ENCODE measurements around the gene DHPS. TPM values are rescaled to one million over a fixed set of nuclear protein-coding genes. Genes with fewer than 3 reads are reported as not detected.

Gene DHPS
- total and polyA plus RNA-seq, 2 of the 4 experiments (the other 2 are of a cell fraction), result 82.8 to 85.0 TPM

DNA sequence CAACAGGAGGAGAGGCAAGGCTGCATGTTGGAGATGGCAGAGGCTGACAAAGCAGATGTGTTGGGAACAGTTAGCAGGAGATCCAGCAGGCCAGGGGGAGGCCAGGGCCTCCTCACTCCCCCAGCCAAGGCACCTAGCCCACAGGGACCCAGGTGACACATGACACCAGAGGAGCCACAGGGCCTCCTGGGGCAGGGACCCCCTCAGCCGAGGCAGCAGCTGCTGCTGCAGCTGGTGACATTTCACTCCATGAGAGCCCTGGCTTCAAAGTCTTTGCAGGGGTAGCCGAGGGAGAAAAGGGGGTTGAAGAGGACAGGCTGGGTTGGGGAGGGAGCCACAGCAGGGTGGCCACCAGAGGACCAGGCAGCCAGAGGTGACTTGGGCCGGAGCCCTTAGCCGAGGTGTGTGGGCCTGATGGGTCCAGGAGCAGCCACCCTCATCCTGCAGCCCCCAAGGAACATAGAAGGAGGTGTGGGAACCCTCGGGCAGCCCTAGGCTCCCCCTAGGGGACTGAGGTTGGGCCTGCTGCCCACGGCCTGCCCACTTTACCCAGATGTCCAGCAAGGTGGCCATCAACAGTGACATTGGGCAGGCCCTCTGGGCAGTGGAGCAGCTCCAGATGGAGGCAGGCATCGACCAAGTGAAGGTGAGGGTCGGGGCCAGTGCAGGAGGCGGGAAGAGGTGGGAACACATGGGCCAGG lies 6.0 kb upstream of the DHPS start, which contains the start of gene GNG14:
GNG14 (plus strand) TSS at position 503 of the 701 bp plus-strand sequence; CDS start at position 554, 51 bp downstream.
- H2BK15ac ChIP-seq (ENCODE audit: low read depth, low read length), result no peak within 1 kb of the TSS
- DNase-seq (no peak), ATAC-seq (ENCODE audit: low read depth) (peak; percentile 17; the same call in 1 of the 2 replicates)
- intact Hi-C loops (cut with micrococcal nuclease) (no loop called here), in situ Hi-C loops (cut with MboI; ENCODE audit: low sequenced_read_pairs) (no loop called here), dilution Hi-C loops (cut with HindIII; ENCODE audit: low sequenced_read_pairs, unreplicated experiment) (no loop called here)
- no peak within 1 kb of the TSS for H3K4me2 ChIP-seq (ENCODE audit: low read depth, low read length)
- 0 out of 4 replicates have a peak, but pooled peaks cover 0 to under 1% of the 10 kb centered on the region in 2 experiments for H3K79me1 ChIP-seq (ENCODE audit: low read depth in 1 of 2, low read length in 2 of 2)
- 90% methylated on average over 2 of the region's 9 CpGs; no CpG with 5 or more reads in 1 of the 2 experiments for WGBS, 2 experiments (ENCODE audit: extremely low coverage in 2 of 2, insufficient read length in 1 of 2)
- no peak within 1 kb of the TSS for H3K9ac ChIP-seq (ENCODE audit: low read depth, low read length)
- H3K4me1 ChIP-seq (ENCODE audit: control insufficient read depth, insufficient read depth, low read length), result no peaks in the 10 kb centered on the region
- no peak within 1 kb of the TSS for H3K23ac ChIP-seq (ENCODE audit: low read depth, low read length)
- no peak within 1 kb of the TSS for H4K91ac ChIP-seq (ENCODE audit: insufficient read depth, low read depth, low read length)
- H2BK5ac ChIP-seq (ENCODE audit: low read depth, low read length, poor library complexity, severe bottlenecking), result no peak within 1 kb of the TSS
- peak within 1 kb of the TSS; percentile 37 for H2AK9ac ChIP-seq (replicated peaks; ENCODE audit: low read depth, low read length, poor library complexity)
- H2BK20ac ChIP-seq (ENCODE audit: low read depth, low read length), result no peak within 1 kb of the TSS
- H3K27ac ChIP-seq (ENCODE audit: insufficient read depth, low read length), result no peak within 1 kb of the TSS
- no peak within 1 kb of the TSS for H2AK5ac ChIP-seq (ENCODE audit: low read depth, low read length)
- no peaks in the 10 kb centered on the region for H4K20me1 ChIP-seq (ENCODE audit: insufficient read depth, low read length)
- no TSS peak for BruUV-seq (replicated peaks)
- no peak within 1 kb of the TSS for H4K5ac ChIP-seq (ENCODE audit: low read depth, low read length)
- H3K4ac ChIP-seq (ENCODE audit: low read depth, low read length), result no peak within 1 kb of the TSS
- no peak within 1 kb of the TSS for H3K56ac ChIP-seq (ENCODE audit: extremely low read depth, insufficient read depth, low read length)
- H4K8ac ChIP-seq (ENCODE audit: low read depth in 2 of 2, low read length in 2 of 2), result no peak within 1 kb of the TSS
- H3K9me1 ChIP-seq (ENCODE audit: insufficient read depth, low read length), result no peaks in the 10 kb centered on the region
- CTCF ChIA-PET, result interaction anchor here (0.9 kb wide), 1 partner anchor 10 kb away, joined by 3 read pairs; no protein-coding TSS in a partner anchor
- 0 out of 2 replicates have a peak, but pooled peaks cover 2% of the 10 kb centered on the region for H3K36me3 ChIP-seq (ENCODE audit: control insufficient read depth, insufficient read depth, low read length)
- no peaks in the 10 kb centered on the region for H3K27me3 ChIP-seq (ENCODE audit: control insufficient read depth, insufficient read depth, low read length)
- H2BK120ac ChIP-seq (ENCODE audit: low read depth, low read length), result no peak within 1 kb of the TSS
- H2AFZ ChIP-seq (replicated peaks; ENCODE audit: low read length, poor library complexity), result no peak within 1 kb of the TSS
- H3K9me3 ChIP-seq (ENCODE audit: control insufficient read depth, insufficient read depth, low read length), result no peaks in the 10 kb centered on the region
- H3K4me3 ChIP-seq (ENCODE audit: insufficient read depth, low read depth, low read length), result no peak within 1 kb of the TSS
- TF ChIP-seq ELK1 (IDR thresholded peaks at IDR 0.05; ENCODE audit: borderline replicate concordance, low read depth, low read length) (no peak), RFX5 (IDR thresholded peaks at IDR 0.05; ENCODE audit: low read depth, low read length) (no peak), USF2 (IDR thresholded peaks at IDR 0.05; ENCODE audit: low read depth, low read length) (no peak), POLR2A (IDR thresholded peaks at IDR 0.05; ENCODE audit: low read depth, low read length) (no peak)
- H3K18ac ChIP-seq (ENCODE audit: low read depth, low read length), result no peak within 1 kb of the TSS
- POLR2A ChIA-PET (ENCODE audit: unreplicated experiment), result no interaction called here
- H3K14ac ChIP-seq (replicated peaks; ENCODE audit: low read depth, low read length), result no peak within 1 kb of the TSS
